T47D (cell line): ENCODE data around the gene POM121C.
"Not testable (repeated sequence)": the region's sequence is repeated elsewhere in the genome, so short reads cannot be mapped to it uniquely, and the experiment has no call there.

Source experiments
- DNase-seq, 2 experiments: peaks; one replicate each; pipeline versions ENCODE4 v3.0.0 to v3.0.0-alpha.2; 2011 to 2012; ENCODE audit warnings: low read depth in 1 of 2, low spot score in 1 of 2
- in situ Hi-C: cut with HindIII; loops from 2 replicates; pipeline ENCODE4 v1.10.0; 2016; ENCODE audit warnings: low sequenced_read_pairs, low pct_unique_long_range_greater_than_20kb

Gene POM121C

GRCh38 chr7:75409880-75410822 lies 75.9 kb downstream of the POM121C start:
- in situ Hi-C loops, DNase-seq: not testable (repeated sequence)

- DNase-seq, in situ Hi-C loops: not testable (repeated sequence)
Measured at GRCh38 chr7:75404663-75405062, 81.4 kb downstream of the POM121C start.

- in situ Hi-C loops, DNase-seq: not testable (repeated sequence)
Measured at GRCh38 chr7:75403455-75404443, 82.3 kb downstream of the POM121C start.

GRCh38 chr7:75400575-75400974 lies 85.5 kb downstream of the POM121C start:
- in situ Hi-C loops = not testable (repeated sequence)

GRCh38 chr7:75398771-75399700 lies 87.1 kb downstream of the POM121C start:
- DNase-seq, in situ Hi-C loops: not testable (repeated sequence)

More at GRCh38 chr7:75400575-75400974, 85.5 kb downstream of the POM121C start:
- DNase-seq = not testable (repeated sequence)

GRCh38 chr7:75397865-75398264 lies 88.2 kb downstream of the POM121C start:
- in situ Hi-C loops, DNase-seq: not testable (repeated sequence)

GRCh38 chr7:75395329-75395728 lies 90.8 kb downstream of the POM121C start, which contains the start of gene TRIM73:
TSS of gene TRIM73 (plus strand) at chr7:75395629. CDS start at chr7:75398934, 3,305 bp downstream.
- DNase-seq, in situ Hi-C loops: not testable (repeated sequence)

GRCh38 chr7:75393194-75393593 lies 92.9 kb downstream of the POM121C start:
- in situ Hi-C loops, DNase-seq: not testable (repeated sequence)

GRCh38 chr7:75374519-75375317 lies 111.4 kb downstream of the POM121C start:
- in situ Hi-C loops, DNase-seq: not testable (repeated sequence)

GRCh38 chr7:75374144-75374518 lies 112.0 kb downstream of the POM121C start:
- in situ Hi-C loops, DNase-seq: not testable (repeated sequence)

- in situ Hi-C loops, DNase-seq: not testable (repeated sequence)
Measured at GRCh38 chr7:75367313-75367712, 118.8 kb downstream of the POM121C start.
